Measurements from ENCODE around the gene ZBTB17. TPM values are rescaled to one million over a fixed set of nuclear protein-coding genes. Genes with fewer than 3 reads are reported as not detected.

Gene ZBTB17
- total and polyA plus RNA-seq, 12 donors: 8.0 to 172 (median 33.7) TPM

GRCh38 chr1:15948595-15949452 is 27.1 kb downstream of the ZBTB17 start:
- Histone ChIP-seq H3K4me3 (peak overlapping the region in 1 of 4 donors; percentile 17), H3K36me3 (replicated peaks in 1 of 2) (peaks cover 0 to 43% of the 10 kb centered on the region in 2 donors), H3K27ac (peak overlapping the region; percentile 95 to 98 (median 97)), H3K9me3 (replicated peaks in 1 of 3) (no peaks in the 10 kb centered on the region), H3K27me3 (no peaks in the 10 kb centered on the region), H3K4me1 (replicated peaks in 1 of 2) (peaks cover 54 to 77% of the 10 kb centered on the region in 2 donors)
- 43 to 52% (median 44%) methylated on average over 14 to 15 of the region's 15 CpGs for WGBS, 4 donors
- DNase-seq: peak; percentile 74 to 95 (median 90)
- TF ChIP-seq, protein P1, sequence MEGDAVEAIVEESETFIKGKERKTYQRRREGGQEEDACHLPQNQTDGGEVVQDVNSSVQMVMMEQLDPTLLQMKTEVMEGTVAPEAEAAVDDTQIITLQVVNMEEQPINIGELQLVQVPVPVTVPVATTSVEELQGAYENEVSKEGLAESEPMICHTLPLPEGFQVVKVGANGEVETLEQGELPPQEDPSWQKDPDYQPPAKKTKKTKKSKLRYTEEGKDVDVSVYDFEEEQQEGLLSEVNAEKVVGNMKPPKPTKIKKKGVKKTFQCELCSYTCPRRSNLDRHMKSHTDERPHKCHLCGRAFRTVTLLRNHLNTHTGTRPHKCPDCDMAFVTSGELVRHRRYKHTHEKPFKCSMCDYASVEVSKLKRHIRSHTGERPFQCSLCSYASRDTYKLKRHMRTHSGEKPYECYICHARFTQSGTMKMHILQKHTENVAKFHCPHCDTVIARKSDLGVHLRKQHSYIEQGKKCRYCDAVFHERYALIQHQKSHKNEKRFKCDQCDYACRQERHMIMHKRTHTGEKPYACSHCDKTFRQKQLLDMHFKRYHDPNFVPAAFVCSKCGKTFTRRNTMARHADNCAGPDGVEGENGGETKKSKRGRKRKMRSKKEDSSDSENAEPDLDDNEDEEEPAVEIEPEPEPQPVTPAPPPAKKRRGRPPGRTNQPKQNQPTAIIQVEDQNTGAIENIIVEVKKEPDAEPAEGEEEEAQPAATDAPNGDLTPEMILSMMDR (IDR thresholded peaks at IDR 0.05): peak in 3 of 6 experiments; percentile 13 to 22 (median 19)
- TF ChIP-seq POLR2A (IDR thresholded peaks at IDR 0.05): no peak
- intact Hi-C loops (cut with DNase I): no loop called here

- peak in 3 of 7 donors; percentile 23 to 60 (median 35) for DNase-seq
Observed at GRCh38 chr1:15948091-15948591, 27.8 kb downstream of the ZBTB17 start.

GRCh38 chr1:15947382-15948090 is 28.4 kb downstream of the ZBTB17 start:
- Histone ChIP-seq H3K27ac (peak overlapping the region in 4 of 5 donors; percentile 95 to 98 (median 96)), H3K27me3 (no peaks in the 10 kb centered on the region), H3K4me3 (no peak overlapping the region), H3K4me1 (replicated peaks in 1 of 2) (peaks cover 46 to 64% of the 10 kb centered on the region in 2 donors), H3K9me3 (replicated peaks in 1 of 3) (no peaks in the 10 kb centered on the region), H3K36me3 (replicated peaks in 1 of 2) (peaks cover 0 to 56% of the 10 kb centered on the region in 2 donors)
- peak in 2 of 7 donors; percentile 15 to 49 for DNase-seq
- TF ChIP-seq, protein P1 (IDR thresholded peaks at IDR 0.05): no peak
- TF ChIP-seq POLR2A (IDR thresholded peaks at IDR 0.05): no peak
- 90 to 97% (median 93%) methylated on average over 9 to 10 of the region's 10 CpGs for WGBS, 4 donors
- intact Hi-C loops (cut with DNase I): no loop called here

More at GRCh38 chr1:15948091-15948591, 27.8 kb downstream of the ZBTB17 start:
- H3K36me3 ChIP-seq (replicated peaks in 1 of 2): peaks cover 0 to 50% of the 10 kb centered on the region in 2 donors
- H3K4me1 ChIP-seq (replicated peaks in 1 of 2): peaks cover 52 to 70% of the 10 kb centered on the region in 2 donors
- TF ChIP-seq, protein P1 (IDR thresholded peaks at IDR 0.05): no peak
- TF ChIP-seq POLR2A (IDR thresholded peaks at IDR 0.05): no peak
- peak overlapping the region; percentile 16 to 98 (median 96) for H3K27ac ChIP-seq
- no peak overlapping the region for H3K4me3 ChIP-seq
- H3K9me3 ChIP-seq (replicated peaks in 1 of 3): no peaks in the 10 kb centered on the region
- intact Hi-C loops (cut with DNase I): no loop called here
- WGBS, 4 donors: 86 to 93% (median 88%) methylated on average over 14 to 16 of the region's 16 CpGs
- no peaks in the 10 kb centered on the region for H3K27me3 ChIP-seq
